HG03066 (cell line): Measurements from ENCODE around the gene PPP1R15A.
"Not testable (repeated sequence)": the region's sequence is repeated elsewhere in the genome, so short reads cannot be mapped to it uniquely, and the experiment has no call there.

Experiments
- ATAC-seq: cut with Tn5 transposase; IDR thresholded peaks from one replicate; pipeline ENCODE4 v1.9.1; 2021; ENCODE audit warnings: low read depth; ENCODE audit not compliant: unreplicated experiment

PPP1R15A gene

DNA sequence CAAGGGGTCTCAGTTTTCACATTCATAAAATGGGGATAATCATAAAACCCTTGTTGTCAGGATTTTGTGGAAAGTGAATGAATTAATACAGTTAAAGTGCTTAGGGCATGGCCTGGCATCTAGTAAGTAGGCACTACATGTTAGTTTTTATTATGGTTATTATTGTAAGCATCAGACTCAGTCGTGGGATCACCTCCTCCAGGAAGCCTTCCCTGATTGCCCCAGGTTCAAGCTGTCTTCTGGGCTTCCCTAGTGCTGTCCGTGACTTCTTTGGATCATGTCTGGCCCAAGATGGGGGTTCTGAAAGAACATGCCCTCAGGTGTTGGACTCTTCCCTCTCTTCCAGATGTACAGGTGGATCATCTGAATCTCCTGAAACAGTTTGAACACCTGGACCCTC is 38.6 kb downstream of the PPP1R15A start:
- no peak for ATAC-seq

DNA sequence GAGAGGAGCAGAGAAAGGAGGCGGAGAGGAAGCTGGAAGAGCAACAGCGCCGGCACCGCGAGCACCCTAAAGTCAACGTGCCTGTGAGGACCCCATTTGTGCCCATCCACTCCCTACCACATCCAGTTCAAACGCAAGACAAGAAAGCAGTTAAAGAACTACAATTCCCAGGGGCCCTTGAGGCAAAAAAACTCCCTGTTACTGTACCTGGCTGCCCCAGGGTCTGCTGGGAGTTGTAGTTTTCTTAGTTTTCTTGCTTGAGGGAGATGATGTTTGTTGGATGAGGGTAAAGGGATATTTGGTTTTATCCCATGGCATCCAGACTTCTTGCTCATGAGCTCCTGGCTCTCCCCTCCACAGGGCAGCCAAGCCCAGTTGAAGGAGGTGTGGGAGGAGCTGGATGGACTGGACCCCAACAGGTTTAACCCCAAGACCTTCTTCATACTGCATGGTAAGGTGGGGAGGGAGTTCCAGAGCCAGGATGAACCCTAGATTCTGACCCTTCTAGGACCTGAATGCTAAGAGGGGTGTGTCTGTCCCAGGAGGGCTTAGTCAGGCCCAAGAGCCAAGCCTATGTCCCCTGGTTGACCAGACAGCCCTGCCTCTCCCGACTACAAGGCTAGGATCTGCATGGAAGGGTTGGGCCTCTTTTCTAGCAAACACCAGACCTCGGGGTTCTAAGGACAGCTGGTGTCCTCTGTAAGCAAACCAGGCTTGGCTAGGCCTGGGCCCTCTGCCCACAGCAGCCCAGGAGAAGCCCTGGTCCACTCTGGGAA is 41.1 kb downstream of the PPP1R15A start:
- no peak for ATAC-seq

DNA sequence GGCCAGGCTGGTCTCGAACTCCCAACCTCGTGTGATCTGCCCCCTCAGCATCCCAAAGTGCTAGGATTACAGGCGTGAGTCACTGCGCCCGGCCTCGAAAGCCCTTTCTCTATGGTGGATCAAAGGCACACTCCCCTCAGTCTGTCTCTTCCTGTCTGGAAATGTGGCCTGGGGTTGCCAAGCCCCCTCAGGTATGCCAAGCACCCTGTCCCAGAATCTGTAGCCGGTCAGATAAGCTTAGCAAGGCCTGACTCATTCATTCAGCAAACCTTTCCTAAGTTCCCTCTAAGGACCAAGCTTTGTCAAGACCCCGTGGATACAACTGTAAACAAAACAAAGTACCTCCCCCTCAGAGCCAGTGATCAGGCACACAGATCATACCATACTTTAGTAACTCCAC is 42.0 kb downstream of the PPP1R15A start:
- no peak for ATAC-seq

DNA sequence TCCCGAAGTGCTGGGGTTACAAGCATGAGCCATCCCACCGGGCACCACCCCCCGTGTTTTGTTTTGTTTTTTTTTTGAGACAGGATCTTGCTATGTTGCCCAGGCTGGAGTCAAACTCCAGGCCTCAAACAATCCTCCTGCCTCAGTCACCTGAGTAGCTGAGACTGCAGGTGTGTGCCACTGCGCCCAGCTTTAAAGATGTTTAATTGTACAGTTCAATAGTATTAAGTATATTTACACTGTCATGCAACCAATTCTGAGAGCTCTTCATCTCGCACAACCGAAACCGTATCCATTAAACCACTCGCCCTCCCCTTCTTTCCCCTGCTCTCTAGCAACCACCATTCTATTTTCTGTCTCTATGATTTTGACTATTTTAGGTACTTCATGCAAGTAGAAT is 43.5 kb downstream of the PPP1R15A start:
- no peak for ATAC-seq

DNA sequence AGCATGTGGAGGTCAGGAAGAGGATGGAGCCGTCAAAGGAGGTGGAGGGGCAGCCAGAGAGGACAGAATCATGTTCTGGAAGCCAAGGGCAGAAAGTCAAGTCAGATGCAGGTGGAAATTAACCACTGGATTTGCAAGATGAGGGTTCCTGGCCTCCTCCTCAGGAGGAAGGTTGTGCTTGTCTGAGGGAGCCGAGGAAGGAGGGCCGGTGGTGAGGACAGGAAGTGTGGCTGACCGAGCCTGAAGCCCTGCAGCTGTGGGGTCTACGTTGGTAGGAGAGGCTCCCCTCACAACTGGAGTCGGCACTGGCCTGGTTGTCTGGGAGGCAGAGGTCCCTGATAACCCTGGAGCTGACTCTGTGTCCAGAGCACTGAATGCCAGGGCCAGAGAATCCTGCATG is 45.9 kb downstream of the PPP1R15A start:
- no peak for ATAC-seq

DNA sequence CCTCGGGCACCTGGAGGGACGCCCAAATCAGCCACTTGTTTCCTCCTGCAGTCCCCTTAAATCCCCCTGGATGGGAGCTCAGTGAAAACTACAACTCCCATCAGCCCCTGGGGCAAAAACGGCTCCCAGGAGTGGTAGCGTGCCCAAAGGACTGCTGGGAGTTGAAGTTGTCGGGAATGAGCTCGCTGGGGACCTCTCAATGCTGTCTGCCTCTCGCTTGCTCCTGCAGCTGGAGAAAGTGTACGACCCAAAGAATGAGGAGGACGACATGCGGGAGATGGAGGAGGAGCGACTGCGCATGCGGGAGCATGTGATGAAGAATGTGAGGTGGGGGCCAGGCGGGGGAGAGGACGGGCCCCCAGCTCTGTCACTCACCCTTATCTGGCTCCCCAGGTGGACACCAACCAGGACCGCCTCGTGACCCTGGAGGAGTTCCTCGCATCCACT is 46.6 kb downstream of the PPP1R15A start:
- no peak for ATAC-seq

DNA sequence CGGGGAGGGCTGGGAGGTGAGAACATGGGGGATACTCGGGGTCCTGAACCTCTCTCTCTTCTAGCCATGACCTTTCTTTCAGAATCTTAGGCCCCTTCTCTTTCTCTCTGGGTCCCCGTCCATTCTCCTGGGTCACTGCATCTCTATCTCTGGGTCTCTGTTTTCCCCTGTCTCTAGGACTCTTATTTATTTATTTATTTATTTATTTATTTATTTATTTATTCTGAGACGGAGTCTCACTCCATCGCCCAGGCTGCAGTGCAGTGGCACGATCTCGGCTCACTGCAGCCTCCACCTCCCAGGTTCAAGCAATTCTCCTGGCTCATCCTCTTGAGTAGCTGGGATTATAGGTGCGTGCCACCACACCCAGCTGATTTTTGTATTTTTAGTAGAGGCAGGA is 47.0 kb downstream of the PPP1R15A start:
- not testable (repeated sequence) for ATAC-seq

DNA sequence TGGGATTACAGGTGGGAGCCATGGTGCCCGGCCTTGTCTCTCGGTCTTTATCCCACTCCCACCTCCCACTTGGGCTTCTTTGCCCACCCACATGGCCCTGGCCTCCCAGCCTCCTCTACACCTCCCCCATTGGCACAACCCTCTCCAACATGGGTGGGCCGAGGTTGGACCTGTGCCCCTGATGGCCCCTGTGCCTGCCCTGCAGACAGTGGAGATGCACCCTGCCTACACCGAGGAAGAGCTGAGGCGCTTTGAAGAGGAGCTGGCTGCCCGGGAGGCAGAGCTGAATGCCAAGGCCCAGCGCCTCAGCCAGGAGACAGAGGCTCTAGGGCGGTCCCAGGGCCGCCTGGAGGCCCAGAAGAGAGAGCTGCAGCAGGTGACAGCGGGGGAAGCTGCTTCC is 48.7 kb downstream of the PPP1R15A start:
- ATAC-seq, result no peak

DNA sequence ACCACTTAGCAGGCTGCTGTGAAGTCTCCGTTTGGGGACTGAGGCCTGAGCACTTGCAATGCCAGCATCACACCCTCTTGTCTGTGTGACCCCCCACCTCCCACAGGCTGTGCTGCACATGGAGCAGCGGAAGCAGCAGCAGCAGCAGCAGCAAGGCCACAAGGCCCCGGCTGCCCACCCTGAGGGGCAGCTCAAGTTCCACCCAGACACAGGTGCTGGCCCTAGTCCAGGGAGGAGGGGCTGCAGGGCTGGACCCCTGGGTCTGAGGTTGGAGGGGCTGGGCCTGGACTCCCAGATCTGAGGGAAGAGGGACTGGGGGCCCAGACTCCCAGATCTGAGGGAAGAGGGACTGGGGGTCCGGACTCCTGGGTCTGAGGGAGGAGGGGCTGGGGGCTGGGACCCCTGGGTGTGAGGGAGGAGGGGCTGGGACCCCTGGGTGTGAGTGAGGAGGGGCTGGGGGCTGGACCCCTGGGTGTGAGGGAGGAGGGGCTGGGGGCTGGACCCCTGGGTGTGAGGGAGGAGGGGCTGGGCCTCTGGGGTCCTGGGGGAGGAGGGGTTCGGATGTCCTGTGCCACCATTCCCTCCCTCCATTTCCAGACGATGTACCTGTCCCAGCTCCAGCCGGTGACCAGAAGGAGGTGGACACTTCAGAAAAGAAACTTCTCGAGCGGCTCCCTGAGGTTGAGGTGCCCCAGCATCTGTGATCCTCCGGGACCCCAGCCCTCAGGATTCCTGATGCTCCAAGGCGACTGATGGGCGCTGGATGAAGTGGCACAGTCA is 49.7 kb downstream of the PPP1R15A start:
- ATAC-seq, result no peak

DNA sequence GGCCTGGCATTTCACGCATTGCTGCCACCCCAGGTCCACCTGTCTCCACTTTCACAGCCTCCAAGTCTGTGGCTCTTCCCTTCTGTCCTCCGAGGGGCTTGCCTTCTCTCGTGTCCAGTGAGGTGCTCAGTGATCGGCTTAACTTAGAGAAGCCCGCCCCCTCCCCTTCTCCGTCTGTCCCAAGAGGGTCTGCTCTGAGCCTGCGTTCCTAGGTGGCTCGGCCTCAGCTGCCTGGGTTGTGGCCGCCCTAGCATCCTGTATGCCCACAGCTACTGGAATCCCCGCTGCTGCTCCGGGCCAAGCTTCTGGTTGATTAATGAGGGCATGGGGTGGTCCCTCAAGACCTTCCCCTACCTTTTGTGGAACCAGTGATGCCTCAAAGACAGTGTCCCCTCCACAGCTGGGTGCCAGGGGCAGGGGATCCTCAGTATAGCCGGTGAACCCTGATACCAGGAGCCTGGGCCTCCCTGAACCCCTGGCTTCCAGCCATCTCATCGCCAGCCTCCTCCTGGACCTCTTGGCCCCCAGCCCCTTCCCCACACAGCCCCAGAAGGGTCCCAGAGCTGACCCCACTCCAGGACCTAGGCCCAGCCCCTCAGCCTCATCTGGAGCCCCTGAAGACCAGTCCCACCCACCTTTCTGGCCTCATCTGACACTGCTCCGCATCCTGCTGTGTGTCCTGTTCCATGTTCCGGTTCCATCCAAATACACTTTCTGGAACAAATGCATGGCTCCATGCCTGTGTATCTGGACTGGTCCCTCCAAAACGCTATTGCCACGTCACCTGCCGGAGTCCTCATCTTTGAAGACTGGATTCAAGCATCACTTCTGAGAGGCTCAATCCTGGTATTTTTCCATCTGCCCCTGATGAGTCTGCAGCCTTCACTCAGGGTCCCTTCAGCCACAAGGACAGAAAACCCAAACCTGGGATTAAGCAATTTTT is 50.6 kb downstream of the PPP1R15A start:
- no peak for ATAC-seq

DNA sequence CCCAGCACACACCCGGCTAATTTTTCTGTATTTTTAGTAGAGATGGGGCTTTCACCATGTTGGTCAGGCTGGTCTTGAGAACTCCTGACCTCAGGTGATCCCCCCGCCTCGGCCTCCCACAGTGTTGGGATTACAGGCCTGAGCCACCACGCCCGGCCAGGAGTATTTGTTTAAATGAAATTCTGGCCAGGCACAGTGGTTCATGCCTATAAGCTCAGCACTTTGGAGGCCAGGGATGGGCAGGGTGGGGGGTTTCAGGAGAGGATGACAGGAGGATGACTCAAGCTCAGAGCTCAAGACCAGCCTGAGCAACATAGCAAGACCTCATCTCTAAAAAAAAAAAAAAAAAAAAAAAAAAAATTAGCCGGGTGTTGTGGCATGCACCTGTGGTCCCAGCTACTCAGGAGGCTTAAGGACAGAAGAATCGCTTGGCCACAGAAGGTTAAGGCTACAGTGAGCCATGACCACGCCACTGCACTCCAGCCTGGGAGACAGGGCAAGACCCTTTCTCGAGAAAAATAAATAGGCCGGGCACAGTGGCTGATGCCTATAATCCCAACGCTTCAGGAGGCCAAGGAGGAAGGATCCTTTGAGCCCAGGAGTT is 53.1 kb downstream of the PPP1R15A start:
- no peak for ATAC-seq
